NCI-H146 treated with DMSO at 0.1 percent for 48 hours (cell line): Measurements from ENCODE around the gene MYBBP1A.
"Not testable (repeated sequence)": the region's sequence is repeated elsewhere in the genome, so short reads cannot be mapped to it uniquely, and the experiment has no call there.

Source experiments
- DNase-seq: peaks from one replicate; lab custom pipeline; 2025; ENCODE audit not compliant: unreplicated experiment; lab: John Stamatoyannopoulos, UW

The MYBBP1A gene

GRCh38 chr17:4554997-4555799 is at the start of gene MYBBP1A:
Gene MYBBP1A (minus strand): TSS chr17:4555384. CDS start chr17:4555324, 60 bp downstream.
- peak; percentile 91 for DNase-seq

GRCh38 chr17:4604736-4605135 is 49.6 kb upstream of the MYBBP1A start:
- not testable (repeated sequence) for DNase-seq

GRCh38 chr17:4604111-4604644 is 49.0 kb upstream of the MYBBP1A start:
- no peak for DNase-seq

- DNase-seq: no peak
Measured at GRCh38 chr17:4602041-4602440, 46.9 kb upstream of the MYBBP1A start.

GRCh38 chr17:4601326-4601725 is 46.1 kb upstream of the MYBBP1A start:
- DNase-seq: no peak

DNA sequence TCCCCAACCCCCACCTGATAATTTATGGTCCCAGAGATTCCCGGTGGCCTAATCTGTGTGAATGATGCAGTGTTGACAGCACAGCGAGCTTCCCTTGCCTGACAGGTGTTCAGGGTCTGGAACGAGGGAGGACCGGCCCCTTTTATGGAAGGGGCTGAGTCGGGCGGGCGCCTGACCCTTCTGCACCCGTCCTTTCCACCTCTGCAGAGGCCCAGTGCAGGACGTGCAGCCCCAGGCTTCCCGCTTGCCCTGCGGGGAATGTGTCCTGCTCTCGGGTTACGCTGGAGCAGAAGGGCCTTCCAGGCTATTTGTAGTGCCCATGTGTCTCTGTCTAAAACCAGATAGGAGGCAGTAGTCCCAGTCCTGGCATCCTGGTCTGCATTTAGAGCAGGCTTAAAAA is 45.4 kb upstream of the MYBBP1A start:
- DNase-seq: peak; percentile 23

DNA sequence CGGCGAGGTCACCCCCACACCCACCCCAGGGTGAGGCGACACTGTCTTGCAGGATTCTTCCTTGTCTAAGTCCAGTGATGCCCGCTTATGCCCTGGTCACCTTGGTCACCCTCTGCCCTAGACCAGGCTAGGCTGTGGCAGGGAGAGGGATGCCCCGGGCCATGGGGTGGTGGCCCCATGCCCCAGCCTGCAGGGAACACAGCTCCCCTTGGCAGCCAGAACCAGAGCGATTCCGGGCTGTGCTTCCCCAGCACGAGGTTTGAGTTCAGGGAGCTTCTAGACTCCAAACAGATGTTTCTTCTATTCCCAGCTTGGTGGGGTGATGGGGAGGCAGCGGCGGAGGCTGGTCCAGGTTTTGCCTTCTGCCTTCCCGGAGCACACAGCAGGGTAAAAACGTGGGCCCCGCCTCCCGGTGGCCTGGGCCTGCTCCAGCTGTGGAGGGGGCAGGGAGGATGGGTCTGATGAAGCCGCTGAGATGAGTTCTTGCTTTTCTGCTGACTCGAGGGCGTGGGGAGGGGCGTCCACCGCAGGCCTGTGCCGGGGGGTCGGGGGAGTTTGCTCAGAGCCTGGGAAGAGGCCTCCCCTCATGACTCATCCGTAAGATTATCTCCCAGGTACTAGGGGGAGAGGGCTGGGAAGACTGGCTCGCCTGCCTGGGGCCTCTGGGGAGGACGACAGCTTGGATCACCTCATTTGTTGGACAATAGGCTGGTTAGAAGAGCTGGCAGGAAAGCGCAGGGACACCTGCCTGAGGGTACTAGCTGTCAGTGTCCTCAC is 44.5 kb upstream of the MYBBP1A start:
- peak; percentile 70 for DNase-seq

- no peak for DNase-seq
Measured at GRCh38 chr17:4598776-4599504, 43.8 kb upstream of the MYBBP1A start.

GRCh38 chr17:4597975-4598374 is 42.8 kb upstream of the MYBBP1A start:
- DNase-seq: no peak

DNA sequence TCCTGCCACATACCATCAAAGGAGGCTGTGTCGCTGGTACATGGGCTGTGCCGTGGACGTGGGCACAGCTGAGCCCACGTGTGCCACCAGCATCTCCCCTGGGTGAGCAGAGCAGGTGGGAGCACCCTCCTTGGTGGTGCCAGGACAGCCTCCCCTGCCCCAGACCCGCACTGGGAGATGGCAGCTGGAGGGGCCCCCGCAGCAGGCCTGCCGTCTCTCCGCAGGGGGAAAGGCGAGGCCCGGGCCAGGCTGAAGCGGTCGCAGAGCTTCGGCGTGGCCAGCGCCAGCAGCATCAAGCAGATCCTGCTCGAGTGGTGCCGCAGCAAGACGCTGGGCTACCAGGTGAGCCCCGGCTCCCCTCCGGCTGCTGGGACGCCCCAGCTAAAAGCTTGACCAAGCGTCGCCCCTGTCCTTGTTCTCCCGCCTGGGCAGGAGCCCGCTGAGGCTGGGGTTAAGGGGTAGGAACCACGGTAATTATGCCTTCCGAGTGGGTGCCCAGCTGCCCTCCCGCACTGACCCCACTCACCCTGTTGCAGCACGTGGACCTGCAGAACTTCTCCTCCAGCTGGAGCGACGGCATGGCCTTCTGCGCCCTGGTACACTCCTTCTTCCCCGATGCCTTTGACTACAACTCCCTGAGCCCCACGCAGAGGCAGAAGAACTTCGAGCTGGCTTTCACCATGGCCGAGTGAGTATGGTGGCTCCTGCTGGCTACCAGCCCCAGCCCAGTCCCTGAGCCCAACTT is 41.6 kb upstream of the MYBBP1A start:
- DNase-seq: no peak

- DNase-seq: not testable (repeated sequence)
Measured at GRCh38 chr17:4595685-4596342, 40.6 kb upstream of the MYBBP1A start.

DNA sequence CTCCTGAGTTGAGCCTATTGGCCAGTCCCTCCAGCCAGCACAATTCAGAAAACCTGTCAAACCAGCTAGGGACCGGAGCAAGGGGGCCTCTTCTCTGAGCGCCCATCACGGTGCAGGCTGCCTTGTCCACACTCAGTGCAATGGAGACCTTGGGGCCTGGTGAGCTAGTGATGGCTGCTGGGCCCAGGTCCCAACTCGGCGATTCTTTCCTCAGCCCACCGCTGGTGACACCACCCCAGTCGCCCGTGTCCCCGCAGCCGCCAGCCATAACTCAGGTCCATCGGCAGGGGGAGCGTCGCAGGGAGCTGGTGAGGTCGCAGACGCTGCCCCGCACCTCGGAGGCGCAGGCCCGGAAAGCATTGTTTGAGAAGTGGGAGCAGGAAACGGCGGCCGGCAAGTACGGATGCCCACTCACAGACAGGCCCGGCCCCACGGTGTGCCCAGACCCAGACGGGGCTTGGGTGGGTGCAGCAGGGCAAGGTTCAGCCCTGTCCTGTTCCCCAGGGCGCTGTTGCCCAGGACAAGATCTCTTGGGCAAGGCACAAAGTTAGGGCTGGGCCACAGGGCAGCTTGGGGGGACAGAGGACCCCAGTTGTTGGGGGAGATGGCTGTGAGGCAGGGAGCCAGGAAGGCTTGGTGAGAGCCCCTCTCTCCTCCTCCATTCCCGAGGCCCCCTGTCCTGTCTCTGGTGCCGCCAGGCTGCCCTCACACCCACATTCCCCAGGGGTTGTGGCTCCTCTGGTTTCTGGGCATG is 39.9 kb upstream of the MYBBP1A start:
- no peak for DNase-seq

GRCh38 chr17:4594406-4594805 is 39.2 kb upstream of the MYBBP1A start:
- DNase-seq: no peak

DNA sequence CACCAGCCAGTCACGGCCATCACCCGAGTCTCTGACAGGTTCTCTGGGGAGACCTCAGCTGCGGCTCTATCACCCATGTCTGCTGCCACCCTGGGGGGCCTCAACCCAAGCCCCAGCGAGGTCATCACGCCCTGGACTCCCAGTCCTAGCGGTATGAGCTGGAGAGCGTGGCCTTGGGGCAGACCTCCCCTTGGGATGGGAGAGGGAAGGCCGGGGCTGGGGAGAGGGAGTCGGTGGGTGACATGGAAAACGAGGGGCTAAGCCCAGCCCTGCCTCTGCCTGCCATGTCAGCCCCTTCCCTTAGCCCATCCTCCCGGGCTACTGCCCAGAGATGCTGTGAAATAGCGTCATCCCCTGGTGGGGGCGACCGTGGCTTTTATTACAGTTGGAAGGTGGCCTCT is 37.8 kb upstream of the MYBBP1A start:
- DNase-seq: no peak

- no peak for DNase-seq
Measured at GRCh38 chr17:4592240-4593005, 37.2 kb upstream of the MYBBP1A start.

DNA sequence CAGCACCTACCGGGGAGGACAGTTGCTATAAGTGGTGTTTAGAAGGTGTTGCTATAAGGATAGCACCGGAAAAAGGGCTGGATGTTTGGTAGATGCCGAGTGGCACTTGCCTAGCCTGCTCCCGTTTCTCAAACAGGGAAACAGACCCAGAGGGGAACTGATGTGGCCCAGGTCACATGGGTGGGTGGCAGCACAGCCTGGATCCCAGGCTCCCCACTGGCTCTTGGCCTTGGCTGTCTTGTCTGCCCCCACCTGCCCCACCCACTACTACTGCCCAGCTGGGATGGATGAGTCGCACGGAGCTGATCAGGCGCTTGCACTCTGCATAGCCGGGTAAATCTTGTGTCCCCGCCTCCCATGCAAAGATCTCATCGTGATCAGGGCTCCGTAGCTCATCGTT is 36.3 kb upstream of the MYBBP1A start:
- DNase-seq: no peak

DNA sequence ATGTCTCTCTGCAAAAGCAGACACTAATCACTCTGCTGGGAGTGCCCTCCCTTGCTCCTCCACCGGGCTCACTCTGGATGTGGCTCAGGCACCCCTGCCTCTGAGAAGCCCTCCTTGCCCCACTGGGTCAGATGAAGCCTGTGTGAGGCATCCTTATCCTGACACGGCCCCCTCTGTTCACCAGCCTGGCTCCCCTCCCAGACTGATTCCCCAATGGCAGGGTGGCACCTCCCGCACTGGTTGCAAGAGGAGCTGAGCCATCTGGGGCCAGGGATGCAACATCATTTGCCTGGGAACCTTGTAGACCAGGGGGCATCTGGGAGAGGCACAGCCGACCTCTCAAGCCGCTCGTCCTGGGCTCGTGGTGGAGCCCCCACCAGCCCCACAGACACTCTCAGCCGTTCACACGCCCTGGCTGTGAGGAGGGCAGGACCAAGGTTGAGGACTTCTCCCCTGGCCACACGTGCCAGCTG is 35.8 kb upstream of the MYBBP1A start:
- no peak for DNase-seq

GRCh38 chr17:4590042-4590441 is 34.9 kb upstream of the MYBBP1A start:
- not testable (repeated sequence) for DNase-seq
